SH-SY5Y (cell line): ENCODE results near the gene SMAD5.

Experiments
- GATA2 ChIP-seq: IDR thresholded peaks from 2 replicates; pipeline ENCODE4 v1.6.1; 2011; ENCODE audit warnings: mild to moderate bottlenecking, low read depth, low read length
- GATA3 ChIP-seq: IDR thresholded peaks from 2 replicates; pipeline ENCODE4 v1.6.1; 2011; ENCODE audit warnings: low read depth, mild to moderate bottlenecking, low read length, moderate library complexity

DNA sequence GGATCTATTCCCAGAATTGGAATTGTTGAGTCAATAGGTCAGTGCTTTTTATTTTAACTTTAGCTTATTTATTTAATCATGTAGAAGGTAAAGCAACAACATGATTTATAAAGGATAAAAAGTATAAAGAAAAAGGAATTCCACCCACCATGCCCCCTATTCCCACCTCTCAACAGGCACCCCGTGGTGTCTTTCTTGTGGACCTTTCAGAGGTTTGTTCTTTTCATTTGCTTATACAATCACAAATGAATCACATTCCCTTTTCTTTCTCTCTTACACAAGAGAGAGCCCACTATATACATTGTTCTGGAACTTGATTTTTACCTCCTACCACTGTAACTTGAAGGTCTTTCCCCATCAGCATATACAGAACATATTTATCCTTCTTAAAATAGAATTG is 97.5 kb downstream of the SMAD5 start:
- TF ChIP-seq GATA2 (no peak), GATA3 (no peak)
